SH-SY5Y (cell line): ENCODE results near the gene SEMA6B.

Experiments used
- GATA2 ChIP-seq: IDR thresholded peaks from 2 replicates; pipeline ENCODE4 v1.6.1; 2011; ENCODE audit warnings: mild to moderate bottlenecking, low read depth, low read length
- GATA3 ChIP-seq: IDR thresholded peaks from 2 replicates; pipeline ENCODE4 v1.6.1; 2011; ENCODE audit warnings: low read depth, mild to moderate bottlenecking, low read length, moderate library complexity

DNA sequence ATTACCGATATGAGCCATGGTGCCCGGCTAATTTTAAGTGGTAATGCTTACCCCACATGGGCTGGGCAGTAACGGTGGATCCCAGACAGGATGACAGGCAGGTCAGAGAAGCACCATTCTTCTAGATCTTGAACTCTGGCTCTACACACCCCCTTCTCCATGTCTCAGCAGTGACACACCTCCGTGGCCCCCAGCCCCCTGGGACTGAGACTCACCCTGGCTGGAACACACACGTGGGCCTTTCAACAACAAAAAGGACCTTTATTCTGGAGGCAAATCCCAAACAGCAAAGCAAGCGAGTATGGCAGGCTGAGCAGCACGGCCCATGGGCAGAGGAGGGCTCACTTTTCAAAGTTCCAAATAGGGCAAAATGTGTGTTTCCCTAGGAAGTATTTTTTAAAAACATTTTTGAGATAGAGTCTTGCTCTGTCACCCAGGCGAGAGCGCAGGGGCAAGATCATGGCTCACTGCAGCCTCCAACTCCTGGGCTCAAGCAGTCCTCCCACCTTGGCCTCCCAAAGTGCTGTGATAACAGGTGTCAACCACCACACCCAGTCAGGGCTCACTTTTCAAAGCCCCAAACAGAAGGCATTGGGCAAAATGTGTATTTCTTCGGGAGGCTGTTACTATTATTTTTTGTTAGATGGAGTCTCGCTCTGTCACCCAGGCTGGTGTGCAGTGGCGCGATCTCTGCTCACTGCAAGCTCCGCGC, 37.0 kb downstream of the SEMA6B start:
- TF ChIP-seq GATA2 (no peak), GATA3 (no peak)
